Heart right ventricle (tissue), 16 donors: Measurements from ENCODE around the gene HDAC1. TPM values are rescaled to one million over a fixed set of nuclear protein-coding genes. Genes with fewer than 3 reads are reported as not detected.
"Not testable (repeated sequence)": the region's sequence is repeated elsewhere in the genome, so short reads cannot be mapped to it uniquely, and the experiment has no call there.

ENCODE experiments used
- ATAC-seq, 8 donors: fragments of 200-7000 bp; cut with Tn5 transposase; one replicate each; pipeline ENCODE4 v1.9.1; 2020; ENCODE audit warnings: mild to moderate bottlenecking in 8 of 8, moderate library complexity in 8 of 8, moderate number of reproducible peaks in 1 of 8
- DNase-seq, 2 donors: peaks; one replicate each; pipeline ENCODE4 v3.0.0-alpha.2; 2020
- H3K27ac ChIP-seq, 10 donors: fragments of 200-600 bp; sonication (generic) in 2 of 10; one replicate each; pipeline versions ENCODE4 v1.5.0 to v1.8.0; 2020 to 2022; ENCODE audit warnings: mild to moderate bottlenecking in 3 of 10
- H3K27me3 ChIP-seq, 7 donors: fragments of 200-600 bp; one replicate each; pipeline ENCODE4 v1.8.0; 2021 to 2022; ENCODE audit warnings: mild to moderate bottlenecking in 2 of 7
- H3K36me3 ChIP-seq, 9 donors: fragments of 200-600 bp; sonication (generic) in 1 of 9; one replicate each; pipeline versions ENCODE4 v1.5.0 to v1.8.0; 2020 to 2022; ENCODE audit warnings: mild to moderate bottlenecking in 2 of 9
- H3K4me1 ChIP-seq, 9 donors: fragments of 200-600 bp; sonication (generic) in 1 of 9; one replicate each; pipeline versions ENCODE4 v1.5.0 to v1.8.0; 2020 to 2022; ENCODE audit warnings: mild to moderate bottlenecking in 4 of 9
- H3K4me3 ChIP-seq, 10 donors: fragments of 200-600 bp; sonication (generic) in 2 of 10; one replicate each; pipeline versions ENCODE4 v1.5.0 to v1.8.0; 2020 to 2022; ENCODE audit warnings: mild to moderate bottlenecking in 7 of 10, moderate library complexity in 2 of 10
- H3K9me3 ChIP-seq, 11 donors: fragments of 200-600 bp in 10 of 11; sonication (generic) in 2 of 11; one replicate each; pipeline versions ENCODE4 v1.5.0 to v1.8.0; 2013 to 2022; ENCODE audit warnings: mild to moderate bottlenecking in 2 of 11, control low read depth in 1 of 11, moderate library complexity in 1 of 11
- CTCF ChIP-seq, 9 donors: fragments of 200-600 bp; sonication (generic) in 2 of 9; IDR thresholded peaks; one replicate each; pipeline versions ENCODE4 v1.5.0 to v1.8.0; 2021 to 2022; ENCODE audit warnings: antibody characterized with exemption in 9 of 9, mild to moderate bottlenecking in 5 of 9, moderate library complexity in 1 of 9
- WGBS, 2 donors: extraction: QIAGEN DNeasy Blood & Tissue Kit; methylation state at CpG; one replicate each; pipeline ENCODE4 v1.1.7; 2013; ENCODE audit warnings: inconsistent platforms in 1 of 2; 5-methylcytosine and 5-hydroxymethylcytosine counted together
- intact Hi-C, 10 donors: fragments of 100-400 bp; cut with DNase I; formaldehyde crosslinking; loops; one replicate each; pipeline versions ENCODE4 v1.11.1 to v1.14.2; 2022
- polyA plus RNA-seq, 2 donors: library from polyadenylated mRNA; stranded (reverse); fragments of 200-250 nt; gene quantifications; one replicate each; pipeline ENCODE4 v1.2.3, GENCODE V29; 2013
- total RNA-seq, 10 donors: library from RNA; stranded (reverse); fragmentation: NEBNext Ultra II Directional in 3 of 10; extraction: Animal tissue kit (Norgen Biotek cat#: 25700) in 3 of 10; gene quantifications; one replicate each; pipeline versions ENCODE4 v1.2.1 to v1.2.4, GENCODE V29; 2021 to 2023
- donor health status: Arrhythmogenic right ventricular cardiomyopathy.
- donor health status: ischemic (EF 13 %, LVEDD 7.1; RV severe dilation, severe dysfunction).
- donor health status: healthy with polysubstance abuse.
- donor health status: DM: no; HTN: yes; CAD: no.
- donor health status: DM: no; HTN: no; CAD: no.
- donor health status: ischemic (EF 25% LVEDD 6.9; RV normal size, moderate dysfunction).
- donor health status: ischemic (EF 25% LVEDD 5.7; RV mildly dilated, moderate dysfunction).
- donor health status: healthy.
- donor health status: DM: yes; HTN: yes; CAD: no.
- donor health status: Ischemic cardiomyopathy.
- donor health status: ischemic (EF 35%, LVEDD 5.7; RV mildly dilated, moderate dysfunction).
- donor health status: nonischemic (EF 11% LVEDD 7.7; RV severe dilation, severe dysfunction).
- donor health status: DM: yes; HTN: yes; CAD: no.
- donor health status: PGD.
- donor health status: ischemic (EF 29% LVEDD 5.4; RV normal size, mild dysfunction).
- donor health status: nonischemic (EF 23%, LVEDD 6.1; RV moderate dilation, normal function).

HDAC1 gene
- total and polyA plus RNA-seq, 12 donors, result 27.5 to 43.5 (median 33.0) TPM

- WGBS, 2 donors, result 12 to 13% methylated on average over 41 of the region's 41 CpGs
- peak overlapping the region in 8 of 10 donors; percentile 6 to 31 (median 19) for H3K4me3 ChIP-seq
These were observed 16.5 kb upstream of the HDAC1 start for GRCh38 chr1:32275424-32275823.

GRCh38 chr1:32276032-32276782 is 15.7 kb upstream of the HDAC1 start:
- ATAC-seq (no peak), DNase-seq (no peak)
- peaks cover 9 to 41% (median 36%) of the 10 kb centered on the region in 7 donors for H3K27me3 ChIP-seq
- no peak overlapping the region for H3K27ac ChIP-seq
- intact Hi-C loops, result no loop called here
- TF ChIP-seq CTCF (IDR thresholded peaks at IDR 0.05), result no peak
- no peaks in the 10 kb centered on the region for H3K9me3 ChIP-seq
- peaks cover 0 to 8% (median 0%) of the 10 kb centered on the region in 9 donors for H3K36me3 ChIP-seq
- WGBS, 2 donors, result 63 to 65% methylated on average over 30 of the region's 30 CpGs
- no peak overlapping the region for H3K4me3 ChIP-seq
- peaks cover 0 to 8% (median 0%) of the 10 kb centered on the region in 9 donors for H3K4me1 ChIP-seq

More at GRCh38 chr1:32275424-32275823, 16.5 kb upstream of the HDAC1 start:
- H3K36me3 ChIP-seq, result no peaks in the 10 kb centered on the region
- DNase-seq, result peak in 1 of 2 donors; percentile 21
- no peak for TF ChIP-seq CTCF (IDR thresholded peaks at IDR 0.05)
- peaks cover 9 to 41% (median 36%) of the 10 kb centered on the region in 7 donors for H3K27me3 ChIP-seq
- intact Hi-C loops, result no loop called here
- peak in 6 of 8 donors; percentile 31 to 58 (median 51) for ATAC-seq
- peaks cover 0 to 8% (median 0%) of the 10 kb centered on the region in 9 donors for H3K4me1 ChIP-seq
- H3K9me3 ChIP-seq, result no peaks in the 10 kb centered on the region
- no peak overlapping the region for H3K27ac ChIP-seq

GRCh38 chr1:32284777-32285176 is 7.1 kb upstream of the HDAC1 start:
- H3K27me3 ChIP-seq, DNase-seq, H3K27ac ChIP-seq, ATAC-seq, intact Hi-C loops, H3K9me3 ChIP-seq, H3K36me3 ChIP-seq, H3K4me3 ChIP-seq, H3K4me1 ChIP-seq: not testable (repeated sequence)
- WGBS, 2 donors, result 91 to 96% methylated on average over 8 of the region's 8 CpGs

GRCh38 chr1:32285658-32286057 is 6.2 kb upstream of the HDAC1 start:
- H3K36me3 ChIP-seq, result peaks cover 0 to 6% (median 0%) of the 10 kb centered on the region in 9 donors
- H3K9me3 ChIP-seq, result no peaks in the 10 kb centered on the region
- ATAC-seq, result peak in 1 of 8 donors; percentile 44
- H3K27ac ChIP-seq, result no peak overlapping the region
- no peaks in the 10 kb centered on the region for H3K27me3 ChIP-seq
- intact Hi-C loops, result no loop called here
- no peak overlapping the region for H3K4me3 ChIP-seq
- peaks cover 0 to 1% (median 0%) of the 10 kb centered on the region in 9 donors for H3K4me1 ChIP-seq
- WGBS, 2 donors, result 96 to 98% methylated on average over 3 of the region's 3 CpGs
- TF ChIP-seq CTCF (IDR thresholded peaks at IDR 0.05), result no peak
- DNase-seq, result no peak

GRCh38 chr1:32286763-32287162 is 5.1 kb upstream of the HDAC1 start:
- Histone ChIP-seq H3K27me3 (no peaks in the 10 kb centered on the region), H3K4me3 (no peak overlapping the region), H3K4me1 (peaks cover 0 to 12% (median 0%) of the 10 kb centered on the region in 9 donors), H3K27ac (no peak overlapping the region), H3K36me3 (no peaks in the 10 kb centered on the region), H3K9me3 (no peaks in the 10 kb centered on the region)
- intact Hi-C loops, result no loop called here
- DNase-seq (no peak), ATAC-seq (no peak)
- 94 to 96% methylated on average over 4 of the region's 4 CpGs for WGBS, 2 donors
- TF ChIP-seq CTCF (IDR thresholded peaks at IDR 0.05), result no peak
